Measurements from ENCODE around the gene IFT122. TPM values are rescaled to one million over a fixed set of nuclear protein-coding genes. Genes with fewer than 3 reads are reported as not detected.
A peak's percentile ranks its signal among the peaks of the same experiment; 100 is the strongest.
"Not testable (repeated sequence)": the region's sequence is repeated elsewhere in the genome, so short reads cannot be mapped to it uniquely, and the experiment has no call there.

IFT122 gene
- total and polyA plus RNA-seq, 12 donors, result 9.7 to 29.1 (median 16.8) TPM

DNA sequence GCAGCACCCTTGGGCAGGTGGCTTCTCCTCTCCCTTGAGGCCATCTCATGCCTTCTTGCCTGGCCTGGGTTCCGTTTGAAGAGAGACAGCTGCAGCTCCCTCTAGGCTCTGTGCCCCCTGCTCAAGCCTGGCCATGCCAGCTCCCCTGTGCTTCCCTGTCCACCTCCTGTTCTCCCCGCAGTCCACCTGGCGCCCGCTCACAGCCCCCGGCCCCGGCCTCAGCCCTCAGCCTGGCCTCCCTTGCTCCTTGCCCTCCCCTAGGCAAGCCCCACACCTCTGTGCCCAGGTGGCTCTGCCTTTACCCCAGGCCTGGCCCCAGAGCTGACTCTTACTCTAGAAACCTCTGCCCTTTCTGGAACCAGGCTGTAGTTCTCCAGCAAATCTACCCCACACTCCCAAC lies 74.5 kb downstream of the IFT122 start:
- ATAC-seq, result no peak
- TF ChIP-seq, protein P1, sequence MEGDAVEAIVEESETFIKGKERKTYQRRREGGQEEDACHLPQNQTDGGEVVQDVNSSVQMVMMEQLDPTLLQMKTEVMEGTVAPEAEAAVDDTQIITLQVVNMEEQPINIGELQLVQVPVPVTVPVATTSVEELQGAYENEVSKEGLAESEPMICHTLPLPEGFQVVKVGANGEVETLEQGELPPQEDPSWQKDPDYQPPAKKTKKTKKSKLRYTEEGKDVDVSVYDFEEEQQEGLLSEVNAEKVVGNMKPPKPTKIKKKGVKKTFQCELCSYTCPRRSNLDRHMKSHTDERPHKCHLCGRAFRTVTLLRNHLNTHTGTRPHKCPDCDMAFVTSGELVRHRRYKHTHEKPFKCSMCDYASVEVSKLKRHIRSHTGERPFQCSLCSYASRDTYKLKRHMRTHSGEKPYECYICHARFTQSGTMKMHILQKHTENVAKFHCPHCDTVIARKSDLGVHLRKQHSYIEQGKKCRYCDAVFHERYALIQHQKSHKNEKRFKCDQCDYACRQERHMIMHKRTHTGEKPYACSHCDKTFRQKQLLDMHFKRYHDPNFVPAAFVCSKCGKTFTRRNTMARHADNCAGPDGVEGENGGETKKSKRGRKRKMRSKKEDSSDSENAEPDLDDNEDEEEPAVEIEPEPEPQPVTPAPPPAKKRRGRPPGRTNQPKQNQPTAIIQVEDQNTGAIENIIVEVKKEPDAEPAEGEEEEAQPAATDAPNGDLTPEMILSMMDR (IDR thresholded peaks at IDR 0.05), result no peak
- H3K27ac ChIP-seq, result peak overlapping the region in 1 of 10 donors; percentile 46
- no peaks in the 10 kb centered on the region for H3K27me3 ChIP-seq
- peaks cover 0 to 61% (median 7%) of the 10 kb centered on the region in 9 donors for H3K36me3 ChIP-seq
- no peak overlapping the region for H3K4me3 ChIP-seq
- no peaks in the 10 kb centered on the region for H3K9me3 ChIP-seq
- H3K4me1 ChIP-seq, result peaks cover 0 to 13% (median 6%) of the 10 kb centered on the region in 9 donors
- intact Hi-C loops (cut with DNase I), result no loop called here
- 98 to 100% methylated on average over 6 of the region's 6 CpGs for WGBS, 2 donors
- DNase-seq, result no peak

DNA sequence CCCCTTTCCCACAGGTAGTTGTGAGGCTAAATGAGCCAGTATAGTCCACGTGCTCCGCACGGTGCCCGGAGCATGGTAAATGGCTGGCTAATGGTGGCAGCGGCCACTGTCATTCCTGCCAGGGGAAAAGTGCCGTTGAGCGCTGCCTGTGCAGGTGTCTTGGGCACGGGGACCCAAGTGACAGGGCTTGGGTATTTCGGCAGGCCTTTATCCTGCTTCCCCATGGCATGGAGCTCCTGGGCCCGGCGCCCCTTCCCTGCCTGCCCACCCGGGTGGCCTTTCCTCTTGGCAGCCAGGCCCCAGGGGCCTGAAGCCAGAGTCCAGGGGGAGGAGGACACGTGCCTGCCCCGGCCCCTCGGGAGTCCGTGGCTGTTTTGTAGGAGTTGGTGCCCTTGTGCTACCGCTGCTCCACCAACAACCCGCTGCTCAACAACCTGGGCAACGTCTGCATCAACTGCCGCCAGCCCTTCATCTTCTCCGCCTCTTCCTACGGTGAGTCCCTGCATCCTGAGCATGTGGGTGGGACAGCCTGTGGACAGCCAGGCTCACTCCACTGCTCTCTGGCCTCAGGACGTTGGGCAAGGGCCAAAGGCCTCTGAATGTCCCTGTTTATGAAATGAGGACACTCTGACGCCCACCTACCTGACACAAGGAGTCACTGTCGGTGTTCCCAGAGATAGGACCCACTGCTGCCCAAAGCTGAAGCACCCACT lies 75.2 kb downstream of the IFT122 start:
- peaks cover 0 to 68% (median 6%) of the 10 kb centered on the region in 9 donors for H3K36me3 ChIP-seq

DNA sequence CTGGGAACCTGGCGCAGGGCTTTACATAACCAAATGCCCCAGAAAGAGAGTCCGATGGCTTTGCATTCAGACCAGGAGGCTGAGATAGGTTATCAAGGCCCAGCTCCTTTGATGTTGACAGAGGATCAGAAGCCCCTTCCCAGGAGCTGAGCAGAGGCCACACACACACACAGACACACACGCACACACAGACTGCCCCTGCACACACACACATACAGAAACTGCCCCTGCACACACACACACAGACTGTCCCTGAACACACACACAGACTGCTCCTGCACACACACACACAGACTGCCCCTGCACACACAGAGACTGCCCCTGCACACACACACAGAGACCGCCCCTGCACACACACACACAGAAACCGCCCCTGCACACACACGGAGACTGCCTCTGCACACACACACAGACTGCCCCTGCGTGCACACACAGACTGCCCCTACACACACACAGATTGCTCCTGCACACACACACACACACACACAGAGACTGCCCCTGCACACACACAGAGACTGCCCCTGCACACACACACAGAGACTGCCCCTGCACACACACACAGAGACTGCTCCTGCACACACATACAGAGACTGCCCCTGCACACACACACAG lies 75.9 kb downstream of the IFT122 start:
- intact Hi-C loops (cut with DNase I); H3K27me3 ChIP-seq; H3K4me1 ChIP-seq; H3K9me3 ChIP-seq; H3K27ac ChIP-seq; H3K4me3 ChIP-seq; ATAC-seq; DNase-seq: not testable (repeated sequence)
- peaks cover 0 to 68% (median 6%) of the 10 kb centered on the region in 9 donors for H3K36me3 ChIP-seq
- WGBS, 2 donors, result 92 to 93% methylated on average over 7 of the region's 7 CpGs

More for the DNA sequence above, 75.2 kb downstream of the IFT122 start:
- ATAC-seq; H3K27ac ChIP-seq; H3K9me3 ChIP-seq; H3K27me3 ChIP-seq; DNase-seq; intact Hi-C loops (cut with DNase I); H3K4me3 ChIP-seq: not testable (repeated sequence)
- peaks cover 0 to 12% (median 6%) of the 10 kb centered on the region in 9 donors for H3K4me1 ChIP-seq
- WGBS, 2 donors, result 88 to 90% methylated on average over 17 to 21 of the region's 25 CpGs

DNA sequence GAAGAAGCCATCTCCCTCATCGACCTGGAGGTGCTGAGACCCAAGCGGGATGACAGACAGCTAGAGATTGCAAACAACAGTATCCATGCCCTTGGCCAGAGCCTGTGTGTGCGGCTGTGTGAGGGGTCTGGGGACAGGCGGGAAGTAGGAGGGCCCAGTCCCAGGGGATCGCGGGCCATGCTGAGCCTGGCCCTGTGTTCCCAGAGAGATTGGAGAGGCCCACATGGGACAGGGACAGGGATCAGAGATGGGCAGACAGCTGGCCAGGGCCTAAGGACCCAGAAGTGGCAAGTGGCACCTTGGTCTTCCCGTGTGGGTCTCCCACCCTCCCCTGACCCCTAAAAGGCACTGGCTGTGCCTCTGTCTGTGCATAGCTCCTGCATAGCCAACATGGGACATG lies 77.5 kb downstream of the IFT122 start:
- peaks cover 0 to 56% (median 2%) of the 10 kb centered on the region in 9 donors for H3K36me3 ChIP-seq
- ATAC-seq (no peak), DNase-seq (no peak)
- no peak overlapping the region for H3K4me3 ChIP-seq
- WGBS, 2 donors, result 90 to 92% methylated on average over 7 of the region's 7 CpGs
- H3K9me3 ChIP-seq, result no peaks in the 10 kb centered on the region
- H3K27ac ChIP-seq, result no peak overlapping the region
- intact Hi-C loops (cut with DNase I), result no loop called here
- TF ChIP-seq, protein P1 (IDR thresholded peaks at IDR 0.05), result no peak
- H3K4me1 ChIP-seq, result peaks cover 0 to 5% (median 0%) of the 10 kb centered on the region in 9 donors
- no peaks in the 10 kb centered on the region for H3K27me3 ChIP-seq

DNA sequence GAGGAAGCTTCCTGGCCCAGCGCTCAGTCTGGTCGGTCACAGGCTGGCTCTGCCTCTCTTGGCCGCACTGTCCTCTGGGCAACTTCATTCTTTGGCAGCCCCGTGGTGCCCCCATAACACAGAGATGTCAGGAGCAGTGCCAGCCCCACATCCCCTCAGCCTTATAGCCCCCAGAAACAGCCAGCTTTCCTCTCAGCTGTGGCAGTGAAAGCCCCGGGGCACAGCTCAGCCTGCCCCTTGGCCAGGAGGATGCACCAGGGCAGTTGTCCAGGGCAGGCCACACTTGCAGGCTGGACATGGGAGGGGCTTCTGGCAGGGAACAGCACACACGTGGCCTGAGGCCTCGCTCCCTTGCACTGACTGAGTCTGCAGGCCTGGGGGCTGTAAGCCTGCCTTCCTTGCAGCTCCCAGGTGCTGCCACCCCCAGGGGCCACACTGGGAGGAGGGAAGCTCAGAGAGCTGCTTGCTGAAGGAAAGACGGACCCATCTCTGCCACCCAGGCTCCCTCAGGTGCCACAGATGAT lies 78.1 kb downstream of the IFT122 start:
- TF ChIP-seq, protein P1 (IDR thresholded peaks at IDR 0.05), result no peak
- Histone ChIP-seq H3K27ac (no peak overlapping the region), H3K36me3 (peaks cover 0 to 52% (median 0%) of the 10 kb centered on the region in 9 donors), H3K27me3 (no peaks in the 10 kb centered on the region), H3K4me3 (no peak overlapping the region), H3K9me3 (no peaks in the 10 kb centered on the region), H3K4me1 (peaks cover 0 to 5% (median 0%) of the 10 kb centered on the region in 9 donors)
- DNase-seq, result no peak
- intact Hi-C loops (cut with DNase I), result no loop called here
- no peak for ATAC-seq
- WGBS, 2 donors, result 87 to 89% methylated on average over 8 of the region's 8 CpGs

Data from heart right ventricle (tissue), 16 donors.